Fibroblast of gingiva (primary cell): ENCODE measurements around the gene LDLRAD4.

Experiments used
- DNase-seq: peaks from one replicate; pipeline ENCODE4 v3.0.0-alpha.2; 2011; ENCODE audit warnings: low read depth

Gene LDLRAD4

GRCh38 chr18:13616041-13616440 lies 397.5 kb downstream of the LDLRAD4 start:
- DNase-seq = no peak

GRCh38 chr18:13616525-13617035 lies 398.0 kb downstream of the LDLRAD4 start:
- DNase-seq = no peak

- no peak for DNase-seq
Observed at GRCh38 chr18:13617826-13618515, 399.4 kb downstream of the LDLRAD4 start.

- no peak for DNase-seq
Observed at GRCh38 chr18:13618760-13619438, 400.3 kb downstream of the LDLRAD4 start.

GRCh38 chr18:13619505-13620205 lies 401.1 kb downstream of the LDLRAD4 start:
- DNase-seq = no peak

GRCh38 chr18:13620206-13620672 lies 401.7 kb downstream of the LDLRAD4 start:
- no peak for DNase-seq

- DNase-seq = no peak
Observed at GRCh38 chr18:13620818-13621445, 402.4 kb downstream of the LDLRAD4 start.

- no peak for DNase-seq
Observed at GRCh38 chr18:13621446-13621849, 402.9 kb downstream of the LDLRAD4 start.

GRCh38 chr18:13621886-13622619 lies 403.5 kb downstream of the LDLRAD4 start:
- DNase-seq = no peak

GRCh38 chr18:13622751-13623150 lies 404.2 kb downstream of the LDLRAD4 start:
- DNase-seq = no peak

GRCh38 chr18:13623348-13623747 lies 404.8 kb downstream of the LDLRAD4 start:
- no peak for DNase-seq

- no peak for DNase-seq
Observed at GRCh38 chr18:13623871-13624270, 405.3 kb downstream of the LDLRAD4 start.

- DNase-seq = no peak
Observed at GRCh38 chr18:13624563-13625237, 406.1 kb downstream of the LDLRAD4 start.

GRCh38 chr18:13625355-13625754 lies 406.8 kb downstream of the LDLRAD4 start:
- DNase-seq = no peak

GRCh38 chr18:13625843-13626543 lies 407.4 kb downstream of the LDLRAD4 start:
- DNase-seq = no peak

- no peak for DNase-seq
Observed at GRCh38 chr18:13626544-13626908, 408.0 kb downstream of the LDLRAD4 start.

- no peak for DNase-seq
Observed at GRCh38 chr18:13627639-13628038, 409.1 kb downstream of the LDLRAD4 start.

GRCh38 chr18:13628211-13628610 lies 409.7 kb downstream of the LDLRAD4 start:
- no peak for DNase-seq

- DNase-seq = peak; percentile 51
Observed at GRCh38 chr18:13629841-13630715, 411.5 kb downstream of the LDLRAD4 start.
